ENCODE measurements around the gene KIFC1. TPM values are rescaled to one million over a fixed set of nuclear protein-coding genes. Genes with fewer than 3 reads are reported as not detected.

The KIFC1 gene
- total and polyA plus RNA-seq, 9 of the 15 experiments (the other 6 are each of a cell fraction or from before 2014, with no cell fraction given), result 1.3 to 95.2 (median 76.9) TPM

DNA sequence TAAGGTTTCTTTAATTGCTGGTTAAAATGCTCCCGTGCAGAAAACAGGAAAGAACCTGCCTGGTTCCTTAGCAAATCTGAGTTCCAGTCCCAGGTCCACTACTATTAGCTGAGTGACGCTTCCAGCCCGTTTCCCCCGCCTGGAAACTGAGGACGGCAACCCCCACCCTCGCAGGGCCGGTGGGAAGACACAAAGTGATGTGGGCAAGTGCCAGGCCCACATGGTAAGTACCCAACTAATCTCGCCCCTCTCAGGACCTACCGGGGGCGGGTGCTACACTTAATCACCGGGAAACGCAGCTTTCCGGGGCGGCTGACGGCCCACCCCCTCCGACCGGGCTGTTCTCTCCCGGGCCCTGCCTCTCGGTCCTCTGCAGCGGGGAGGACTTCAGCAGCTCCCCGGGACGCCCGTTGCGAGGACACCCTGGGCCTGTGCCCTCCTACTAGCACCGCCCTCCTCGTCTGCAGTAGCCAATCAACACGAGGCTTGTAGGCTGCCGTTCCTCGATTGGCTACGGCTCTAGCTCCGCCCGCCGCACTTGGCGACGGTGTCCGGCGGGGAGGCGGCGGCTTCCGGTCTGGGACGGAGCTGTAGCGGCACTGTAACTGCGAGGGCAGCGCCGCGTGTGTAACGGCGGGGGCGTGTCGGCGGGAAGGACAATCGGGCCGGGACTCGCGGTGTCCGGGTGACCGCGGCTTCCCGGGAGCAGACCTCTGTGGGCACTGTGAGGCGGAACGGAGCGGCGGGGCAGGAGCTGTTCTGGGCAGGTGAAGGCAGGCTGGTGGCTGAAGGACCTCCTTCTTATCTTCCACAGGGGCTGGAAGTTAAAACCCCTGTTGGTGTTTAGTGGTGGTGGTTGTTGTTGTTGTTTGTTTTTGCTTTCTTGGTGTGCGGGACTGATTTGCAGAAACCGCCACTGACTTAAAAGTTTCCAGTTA is 62.7 kb downstream of the KIFC1 start, which contains the start of gene ZBTB9 (continued):
- TF ChIP-seq, protein P1, sequence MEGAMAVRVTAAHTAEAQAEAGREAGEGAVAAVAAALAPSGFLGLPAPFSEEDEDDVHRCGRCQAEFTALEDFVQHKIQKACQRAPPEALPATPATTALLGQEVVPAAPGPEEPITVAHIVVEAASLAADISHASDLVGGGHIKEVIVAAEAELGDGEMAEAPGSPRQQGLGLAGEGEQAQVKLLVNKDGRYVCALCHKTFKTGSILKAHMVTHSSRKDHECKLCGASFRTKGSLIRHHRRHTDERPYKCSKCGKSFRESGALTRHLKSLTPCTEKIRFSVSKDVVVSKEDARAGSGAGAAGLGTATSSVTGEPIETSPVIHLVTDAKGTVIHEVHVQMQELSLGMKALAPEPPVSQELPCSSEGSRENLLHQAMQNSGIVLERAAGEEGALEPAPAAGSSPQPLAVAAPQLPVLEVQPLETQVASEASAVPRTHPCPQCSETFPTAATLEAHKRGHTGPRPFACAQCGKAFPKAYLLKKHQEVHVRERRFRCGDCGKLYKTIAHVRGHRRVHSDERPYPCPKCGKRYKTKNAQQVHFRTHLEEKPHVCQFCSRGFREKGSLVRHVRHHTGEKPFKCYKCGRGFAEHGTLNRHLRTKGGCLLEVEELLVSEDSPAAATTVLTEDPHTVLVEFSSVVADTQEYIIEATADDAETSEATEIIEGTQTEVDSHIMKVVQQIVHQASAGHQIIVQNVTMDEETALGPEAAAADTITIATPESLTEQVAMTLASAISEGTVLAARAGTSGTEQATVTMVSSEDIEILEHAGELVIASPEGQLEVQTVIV (CRISPR knock-in tag; IDR thresholded peaks at IDR 0.05; ENCODE audit: borderline replicate concordance), result no peak
- TF ChIP-seq, protein P2, sequence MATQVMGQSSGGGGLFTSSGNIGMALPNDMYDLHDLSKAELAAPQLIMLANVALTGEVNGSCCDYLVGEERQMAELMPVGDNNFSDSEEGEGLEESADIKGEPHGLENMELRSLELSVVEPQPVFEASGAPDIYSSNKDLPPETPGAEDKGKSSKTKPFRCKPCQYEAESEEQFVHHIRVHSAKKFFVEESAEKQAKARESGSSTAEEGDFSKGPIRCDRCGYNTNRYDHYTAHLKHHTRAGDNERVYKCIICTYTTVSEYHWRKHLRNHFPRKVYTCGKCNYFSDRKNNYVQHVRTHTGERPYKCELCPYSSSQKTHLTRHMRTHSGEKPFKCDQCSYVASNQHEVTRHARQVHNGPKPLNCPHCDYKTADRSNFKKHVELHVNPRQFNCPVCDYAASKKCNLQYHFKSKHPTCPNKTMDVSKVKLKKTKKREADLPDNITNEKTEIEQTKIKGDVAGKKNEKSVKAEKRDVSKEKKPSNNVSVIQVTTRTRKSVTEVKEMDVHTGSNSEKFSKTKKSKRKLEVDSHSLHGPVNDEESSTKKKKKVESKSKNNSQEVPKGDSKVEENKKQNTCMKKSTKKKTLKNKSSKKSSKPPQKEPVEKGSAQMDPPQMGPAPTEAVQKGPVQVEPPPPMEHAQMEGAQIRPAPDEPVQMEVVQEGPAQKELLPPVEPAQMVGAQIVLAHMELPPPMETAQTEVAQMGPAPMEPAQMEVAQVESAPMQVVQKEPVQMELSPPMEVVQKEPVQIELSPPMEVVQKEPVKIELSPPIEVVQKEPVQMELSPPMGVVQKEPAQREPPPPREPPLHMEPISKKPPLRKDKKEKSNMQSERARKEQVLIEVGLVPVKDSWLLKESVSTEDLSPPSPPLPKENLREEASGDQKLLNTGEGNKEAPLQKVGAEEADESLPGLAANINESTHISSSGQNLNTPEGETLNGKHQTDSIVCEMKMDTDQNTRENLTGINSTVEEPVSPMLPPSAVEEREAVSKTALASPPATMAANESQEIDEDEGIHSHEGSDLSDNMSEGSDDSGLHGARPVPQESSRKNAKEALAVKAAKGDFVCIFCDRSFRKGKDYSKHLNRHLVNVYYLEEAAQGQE (IDR thresholded peaks at IDR 0.05; ENCODE audit: borderline replicate concordance), result peak; percentile 40; the same call in 1 of the 2 replicates
- TF ChIP-seq, protein P2 (CRISPR knock-in tag; IDR thresholded peaks at IDR 0.05; ENCODE audit: low read depth), result no peak; the same call in 1 of the 2 replicates
- TF ChIP-seq, protein P3, sequence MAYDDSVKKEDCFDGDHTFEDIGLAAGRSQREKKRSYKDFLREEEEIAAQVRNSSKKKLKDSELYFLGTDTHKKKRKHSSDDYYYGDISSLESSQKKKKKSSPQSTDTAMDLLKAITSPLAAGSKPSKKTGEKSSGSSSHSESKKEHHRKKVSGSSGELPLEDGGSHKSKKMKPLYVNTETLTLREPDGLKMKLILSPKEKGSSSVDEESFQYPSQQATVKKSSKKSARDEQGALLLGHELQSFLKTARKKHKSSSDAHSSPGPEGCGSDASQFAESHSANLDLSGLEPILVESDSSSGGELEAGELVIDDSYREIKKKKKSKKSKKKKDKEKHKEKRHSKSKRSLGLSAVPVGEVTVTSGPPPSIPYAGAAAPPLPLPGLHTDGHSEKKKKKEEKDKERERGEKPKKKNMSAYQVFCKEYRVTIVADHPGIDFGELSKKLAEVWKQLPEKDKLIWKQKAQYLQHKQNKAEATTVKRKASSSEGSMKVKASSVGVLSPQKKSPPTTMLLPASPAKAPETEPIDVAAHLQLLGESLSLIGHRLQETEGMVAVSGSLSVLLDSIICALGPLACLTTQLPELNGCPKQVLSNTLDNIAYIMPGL (CRISPR knock-in tag; IDR thresholded peaks at IDR 0.05), result no peak; the same call in 1 of the 2 replicates
- peak; percentile 43; the same call in 1 of the 2 replicates for TF ChIP-seq DMBX1 (CRISPR knock-in tag; IDR thresholded peaks at IDR 0.05; ENCODE audit: borderline replicate concordance)
- TF ChIP-seq, protein P4, sequence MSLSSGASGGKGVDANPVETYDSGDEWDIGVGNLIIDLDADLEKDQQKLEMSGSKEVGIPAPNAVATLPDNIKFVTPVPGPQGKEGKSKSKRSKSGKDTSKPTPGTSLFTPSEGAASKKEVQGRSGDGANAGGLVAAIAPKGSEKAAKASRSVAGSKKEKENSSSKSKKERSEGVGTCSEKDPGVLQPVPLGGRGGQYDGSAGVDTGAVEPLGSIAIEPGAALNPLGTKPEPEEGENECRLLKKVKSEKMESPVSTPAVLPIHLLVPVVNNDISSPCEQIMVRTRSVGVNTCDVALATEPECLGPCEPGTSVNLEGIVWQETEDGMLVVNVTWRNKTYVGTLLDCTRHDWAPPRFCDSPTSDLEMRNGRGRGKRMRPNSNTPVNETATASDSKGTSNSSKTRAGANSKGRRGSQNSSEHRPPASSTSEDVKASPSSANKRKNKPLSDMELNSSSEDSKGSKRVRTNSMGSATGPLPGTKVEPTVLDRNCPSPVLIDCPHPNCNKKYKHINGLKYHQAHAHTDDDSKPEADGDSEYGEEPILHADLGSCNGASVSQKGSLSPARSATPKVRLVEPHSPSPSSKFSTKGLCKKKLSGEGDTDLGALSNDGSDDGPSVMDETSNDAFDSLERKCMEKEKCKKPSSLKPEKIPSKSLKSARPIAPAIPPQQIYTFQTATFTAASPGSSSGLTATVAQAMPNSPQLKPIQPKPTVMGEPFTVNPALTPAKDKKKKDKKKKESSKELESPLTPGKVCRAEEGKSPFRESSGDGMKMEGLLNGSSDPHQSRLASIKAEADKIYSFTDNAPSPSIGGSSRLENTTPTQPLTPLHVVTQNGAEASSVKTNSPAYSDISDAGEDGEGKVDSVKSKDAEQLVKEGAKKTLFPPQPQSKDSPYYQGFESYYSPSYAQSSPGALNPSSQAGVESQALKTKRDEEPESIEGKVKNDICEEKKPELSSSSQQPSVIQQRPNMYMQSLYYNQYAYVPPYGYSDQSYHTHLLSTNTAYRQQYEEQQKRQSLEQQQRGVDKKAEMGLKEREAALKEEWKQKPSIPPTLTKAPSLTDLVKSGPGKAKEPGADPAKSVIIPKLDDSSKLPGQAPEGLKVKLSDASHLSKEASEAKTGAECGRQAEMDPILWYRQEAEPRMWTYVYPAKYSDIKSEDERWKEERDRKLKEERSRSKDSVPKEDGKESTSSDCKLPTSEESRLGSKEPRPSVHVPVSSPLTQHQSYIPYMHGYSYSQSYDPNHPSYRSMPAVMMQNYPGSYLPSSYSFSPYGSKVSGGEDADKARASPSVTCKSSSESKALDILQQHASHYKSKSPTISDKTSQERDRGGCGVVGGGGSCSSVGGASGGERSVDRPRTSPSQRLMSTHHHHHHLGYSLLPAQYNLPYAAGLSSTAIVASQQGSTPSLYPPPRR (CRISPR knock-in tag; IDR thresholded peaks at IDR 0.05; ENCODE audit: borderline replicate concordance), result 0 out of 2 replicates have a peak, but pooled peaks have one; percentile 80
- no peak for TF ChIP-seq ZNF311 (CRISPR knock-in tag; IDR thresholded peaks at IDR 0.05)
